GM06990 (cell line): Measurements from ENCODE around the gene NCOR1.

Experiments used
- DNase-seq: peaks from one replicate; pipeline ENCODE4 v3.0.0-alpha.2; 2011; ENCODE audit not compliant: insufficient read length; ENCODE audit errors: extremely low read depth
- H3K27me3 ChIP-seq: replicated peaks from 2 replicates; pipeline ENCODE4 v1.6.0; 2011; ENCODE audit warnings: low read length; ENCODE audit not compliant: control insufficient read depth, insufficient read depth
- H3K36me3 ChIP-seq: 2 replicates; pipeline ENCODE4 v1.5.1; 2011; ENCODE audit warnings: low read length; ENCODE audit not compliant: control insufficient read depth, insufficient read depth
- H3K4me3 ChIP-seq: replicated peaks from 2 replicates; pipeline ENCODE4 v1.5.1; 2011; ENCODE audit warnings: low read depth, mild to moderate bottlenecking, control low read depth, low read length
- TF ChIP-seq, protein P1 (sequence below): IDR thresholded peaks from 2 replicates; pipeline ENCODE4 v1.5.1; 2011; ENCODE audit warnings: low read length, control low read depth, mild to moderate bottlenecking, inconsistent platforms; ENCODE audit not compliant: insufficient read depth, poor library complexity, severe bottlenecking

The NCOR1 gene

DNA sequence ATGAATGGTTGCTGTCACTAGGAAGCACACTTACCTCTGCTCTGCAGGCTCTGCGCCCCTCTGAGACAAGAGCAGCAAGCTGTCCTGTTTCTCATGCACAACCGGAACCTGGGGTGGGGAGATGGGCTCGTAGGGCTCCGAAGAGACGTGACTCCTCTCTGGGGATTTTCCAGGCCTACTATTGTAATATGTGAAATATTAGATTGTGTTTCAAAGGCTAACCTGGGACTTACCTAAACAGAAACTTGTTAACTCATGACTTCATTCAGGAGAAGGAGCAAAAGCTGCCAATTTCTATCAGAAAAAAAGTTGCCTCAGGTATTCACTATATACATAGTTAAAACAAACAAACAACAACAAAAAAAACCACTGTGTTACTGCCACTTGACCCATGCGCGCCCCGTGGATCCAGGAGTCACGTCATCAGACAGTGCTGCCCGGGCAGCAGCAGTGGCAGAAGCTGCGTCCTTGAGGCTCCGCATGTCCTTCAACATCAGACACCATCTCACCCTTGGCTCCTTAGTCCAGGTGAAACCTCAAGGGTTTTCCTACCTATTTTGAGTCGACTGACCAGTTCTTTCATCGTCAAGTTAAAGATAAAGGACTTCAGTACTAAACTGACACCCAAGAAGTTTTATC, 166.4 kb downstream of the NCOR1 start:
- Histone ChIP-seq H3K27me3 (no peaks in the 10 kb centered on the region), H3K36me3 (peaks cover 12% of the 10 kb centered on the region), H3K4me3 (no peak overlapping the region)
- DNase-seq = no peak
- TF ChIP-seq, protein P1, sequence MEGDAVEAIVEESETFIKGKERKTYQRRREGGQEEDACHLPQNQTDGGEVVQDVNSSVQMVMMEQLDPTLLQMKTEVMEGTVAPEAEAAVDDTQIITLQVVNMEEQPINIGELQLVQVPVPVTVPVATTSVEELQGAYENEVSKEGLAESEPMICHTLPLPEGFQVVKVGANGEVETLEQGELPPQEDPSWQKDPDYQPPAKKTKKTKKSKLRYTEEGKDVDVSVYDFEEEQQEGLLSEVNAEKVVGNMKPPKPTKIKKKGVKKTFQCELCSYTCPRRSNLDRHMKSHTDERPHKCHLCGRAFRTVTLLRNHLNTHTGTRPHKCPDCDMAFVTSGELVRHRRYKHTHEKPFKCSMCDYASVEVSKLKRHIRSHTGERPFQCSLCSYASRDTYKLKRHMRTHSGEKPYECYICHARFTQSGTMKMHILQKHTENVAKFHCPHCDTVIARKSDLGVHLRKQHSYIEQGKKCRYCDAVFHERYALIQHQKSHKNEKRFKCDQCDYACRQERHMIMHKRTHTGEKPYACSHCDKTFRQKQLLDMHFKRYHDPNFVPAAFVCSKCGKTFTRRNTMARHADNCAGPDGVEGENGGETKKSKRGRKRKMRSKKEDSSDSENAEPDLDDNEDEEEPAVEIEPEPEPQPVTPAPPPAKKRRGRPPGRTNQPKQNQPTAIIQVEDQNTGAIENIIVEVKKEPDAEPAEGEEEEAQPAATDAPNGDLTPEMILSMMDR = no peak

DNA sequence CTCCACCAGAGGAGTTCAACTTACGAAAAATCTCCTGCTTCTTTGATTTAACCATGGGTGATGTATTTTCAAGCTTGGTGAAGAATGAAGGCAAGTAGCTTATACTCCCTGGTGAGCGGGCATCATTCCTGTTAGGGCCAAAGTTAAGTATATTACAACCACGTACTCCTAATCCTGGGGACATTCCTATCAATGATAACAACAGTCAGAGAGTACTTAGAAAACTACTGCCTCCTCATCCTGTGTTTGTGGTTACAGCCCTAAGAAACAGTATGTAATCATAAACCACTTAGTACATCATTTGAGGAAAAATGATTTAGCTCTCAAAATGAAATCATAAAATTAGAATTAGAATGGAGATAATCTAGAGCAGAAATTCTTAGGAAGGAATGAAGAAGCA, 168.4 kb downstream of the NCOR1 start:
- DNase-seq = no peak
- H3K4me3 ChIP-seq = no peak overlapping the region
- TF ChIP-seq, protein P1 = no peak
- no peaks in the 10 kb centered on the region for H3K27me3 ChIP-seq
- H3K36me3 ChIP-seq = peaks cover 17% of the 10 kb centered on the region

GRCh38 chr17:16044487-16044886, 170.8 kb downstream of the NCOR1 start:
- Histone ChIP-seq H3K4me3 (no peak overlapping the region), H3K36me3 (peaks cover 19% of the 10 kb centered on the region), H3K27me3 (no peaks in the 10 kb centered on the region)
- TF ChIP-seq, protein P1 = no peak
- no peak for DNase-seq

DNA sequence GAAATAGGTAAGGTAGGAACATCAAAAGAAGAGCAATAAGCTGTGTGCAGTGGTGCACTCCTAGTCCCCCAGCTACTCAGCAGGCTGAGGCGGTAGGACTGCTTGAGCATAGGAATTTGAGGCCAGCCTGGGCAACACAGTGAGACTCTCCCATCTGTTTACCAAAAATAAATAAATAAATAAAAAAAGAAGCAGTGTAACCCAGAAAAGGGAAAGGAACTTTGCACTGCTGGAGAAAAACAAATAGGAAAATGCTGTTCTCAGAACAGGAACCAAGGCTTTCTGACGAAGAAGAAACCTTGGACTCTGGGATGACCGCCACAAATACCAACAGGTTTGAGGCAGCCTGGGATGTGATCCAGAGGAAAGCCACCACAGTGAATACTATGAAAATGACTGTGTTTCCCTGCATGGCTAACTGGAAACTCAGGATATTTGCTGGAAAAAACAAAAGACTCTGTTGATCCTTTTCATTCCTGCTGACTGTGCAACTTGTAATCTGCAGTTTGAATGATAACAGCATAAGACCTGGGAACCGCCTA, 174.6 kb downstream of the NCOR1 start:
- Histone ChIP-seq H3K27me3 (no peaks in the 10 kb centered on the region), H3K4me3 (no peak overlapping the region), H3K36me3 (peaks cover 18% of the 10 kb centered on the region)
- TF ChIP-seq, protein P1 = no peak
- no peak for DNase-seq

GRCh38 chr17:16037636-16038035, 177.7 kb downstream of the NCOR1 start:
- Histone ChIP-seq H3K36me3 (peaks cover 12% of the 10 kb centered on the region), H3K4me3 (no peak overlapping the region), H3K27me3 (no peaks in the 10 kb centered on the region)
- TF ChIP-seq, protein P1 = no peak
- DNase-seq = no peak
